DMS53 treated with DMSO at 0.1 percent for 48 hours (cell line): Measurements from ENCODE around the gene BARX2.

Source experiments
- DNase-seq: peaks from one replicate; lab custom pipeline; 2025; ENCODE audit not compliant: unreplicated experiment; lab: John Stamatoyannopoulos, UW

BARX2 gene

DNA sequence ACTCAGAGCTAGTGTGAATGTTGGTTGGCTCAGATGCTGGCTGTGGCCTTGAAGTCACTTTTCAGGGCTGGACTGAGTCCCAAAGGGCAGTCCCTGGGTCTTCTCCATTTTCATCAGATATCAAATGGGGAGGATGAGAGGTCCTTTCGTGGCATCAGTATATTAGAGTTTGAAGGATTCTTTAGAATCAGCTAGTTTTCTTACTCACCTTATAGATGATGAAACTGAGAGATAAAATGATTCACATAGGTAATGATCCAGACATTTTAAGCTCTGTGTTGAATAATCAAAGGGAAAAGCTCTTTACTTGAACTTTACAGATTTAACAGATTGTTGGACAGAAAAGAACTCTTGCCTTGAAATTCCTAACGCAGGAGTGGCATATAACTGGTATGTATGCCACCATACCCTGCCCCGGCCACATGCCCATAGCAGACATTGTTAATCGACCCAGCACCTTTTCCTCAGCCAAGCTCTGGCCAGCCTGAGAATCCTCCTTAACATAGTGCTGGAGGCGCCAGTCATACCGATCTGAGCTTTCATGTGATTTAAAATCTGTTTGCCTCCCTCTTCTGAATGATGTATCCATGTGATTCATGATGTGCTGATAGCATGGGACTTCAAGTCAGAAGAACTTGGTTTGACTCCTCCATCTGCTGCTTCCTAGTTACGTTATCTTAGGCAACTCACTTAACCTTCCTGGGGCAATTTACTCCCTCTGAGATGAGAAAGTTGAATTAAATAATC, 60.0 kb downstream of the BARX2 start:
- DNase-seq = no peak

DNA sequence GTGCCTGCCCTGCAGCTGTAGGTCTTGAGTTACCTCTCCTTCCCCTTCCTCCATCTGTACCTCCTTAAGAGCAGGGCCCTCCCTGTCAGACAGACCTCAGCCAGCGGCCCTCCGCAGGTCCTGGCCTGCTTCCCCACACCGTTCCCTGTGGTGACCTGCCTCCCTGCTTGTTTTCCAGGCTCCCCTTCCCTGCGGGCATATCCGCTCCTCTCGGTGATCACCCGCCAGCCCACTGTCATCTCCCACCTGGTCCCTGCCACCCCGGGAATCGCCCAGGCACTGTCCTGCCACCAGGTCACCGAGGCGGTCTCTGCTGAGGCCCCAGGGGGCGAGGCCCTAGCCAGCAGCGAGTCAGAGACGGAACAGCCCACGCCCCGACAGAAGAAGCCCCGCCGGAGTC, 60.9 kb downstream of the BARX2 start:
- no peak for DNase-seq

DNA sequence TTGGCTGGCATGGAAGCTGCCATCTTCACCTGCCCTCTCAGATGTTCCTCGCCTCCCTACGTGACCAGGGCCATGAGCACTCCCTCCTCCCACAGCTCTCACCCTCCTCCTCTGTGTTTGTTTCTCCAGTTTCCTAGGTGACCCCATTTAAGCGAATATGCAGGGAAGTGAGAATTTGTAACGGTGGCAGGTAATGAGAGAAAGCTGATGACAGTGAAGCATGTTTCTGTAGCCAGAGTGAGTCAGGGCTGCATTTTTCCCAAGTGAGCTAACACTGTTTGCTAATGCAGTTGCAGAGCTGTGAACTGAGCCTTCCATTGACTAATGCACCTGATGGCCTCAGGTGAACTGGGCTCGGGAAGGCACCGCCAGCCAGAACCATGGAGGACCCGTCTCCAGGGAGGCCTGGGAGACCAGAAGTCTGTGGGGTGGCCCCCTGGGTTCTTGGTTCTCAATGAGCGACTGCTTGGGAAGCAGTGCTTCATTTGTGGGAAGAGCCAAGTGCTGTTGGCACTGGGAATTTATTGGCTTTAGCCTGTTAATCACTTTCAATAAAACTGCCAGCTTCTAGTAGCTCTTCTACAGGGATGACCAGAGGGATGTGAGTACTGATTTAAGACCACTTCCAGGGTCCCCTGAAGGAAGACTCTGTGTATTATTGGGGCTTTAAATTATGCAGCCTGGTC, 64.5 kb downstream of the BARX2 start:
- no peak for DNase-seq

DNA sequence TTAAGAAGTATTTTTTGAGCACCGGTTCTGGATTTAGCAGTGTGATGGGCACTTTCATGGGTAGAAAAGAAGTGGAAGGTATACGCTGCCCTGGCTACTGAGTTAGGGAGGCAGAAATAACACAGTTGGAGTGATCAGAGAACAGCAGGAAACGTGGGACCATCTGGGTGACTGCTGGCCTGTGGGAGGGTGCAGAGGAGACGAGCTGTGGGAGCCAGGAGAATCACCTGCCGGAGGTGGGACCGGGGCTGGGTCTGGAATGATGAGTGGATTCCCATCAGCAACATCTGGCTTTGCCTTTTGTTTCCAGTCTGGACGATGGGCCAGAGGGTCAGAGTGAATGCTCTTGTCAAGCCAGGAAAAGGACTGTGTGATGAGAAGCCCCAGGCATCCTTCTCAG, 66.5 kb downstream of the BARX2 start:
- DNase-seq = no peak

DNA sequence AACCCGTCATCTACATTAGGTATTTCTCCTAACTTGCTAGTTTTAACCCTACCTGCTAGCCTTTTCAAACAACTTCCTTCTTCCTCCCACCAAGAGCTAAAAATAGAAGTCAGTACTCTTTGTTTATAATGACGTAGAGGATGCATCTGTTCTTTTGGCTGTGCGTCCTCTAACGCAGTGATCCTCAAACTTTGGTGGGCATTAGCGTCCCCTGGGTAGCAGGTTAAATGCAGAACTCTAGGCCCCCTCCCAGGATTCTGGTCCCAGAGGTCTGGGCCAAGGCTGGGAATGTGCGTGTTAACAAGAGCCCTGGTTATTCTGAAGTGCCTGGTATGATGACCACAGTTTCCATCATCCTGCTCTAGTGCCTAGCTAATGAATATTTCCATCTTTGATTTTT, 67.6 kb downstream of the BARX2 start:
- DNase-seq = no peak

DNA sequence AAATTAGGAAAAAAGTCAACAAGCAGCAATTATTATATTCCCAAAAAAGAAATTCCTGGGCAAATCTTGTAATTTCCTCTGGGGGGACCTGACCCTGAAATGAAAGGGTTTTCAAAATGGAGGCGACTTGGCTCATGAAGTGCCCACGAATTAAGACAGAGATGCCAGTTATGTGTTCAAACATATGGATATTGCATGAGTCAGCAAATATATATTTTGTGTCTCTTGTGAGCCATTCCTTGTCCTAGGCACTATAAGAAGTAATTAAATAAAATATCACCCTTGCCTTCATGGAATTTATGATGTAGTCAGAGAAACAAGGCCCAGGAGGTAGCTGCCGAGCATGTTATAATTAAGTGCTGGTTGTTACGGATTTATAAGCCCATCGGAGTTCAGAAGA, 68.6 kb downstream of the BARX2 start:
- DNase-seq = no peak

DNA sequence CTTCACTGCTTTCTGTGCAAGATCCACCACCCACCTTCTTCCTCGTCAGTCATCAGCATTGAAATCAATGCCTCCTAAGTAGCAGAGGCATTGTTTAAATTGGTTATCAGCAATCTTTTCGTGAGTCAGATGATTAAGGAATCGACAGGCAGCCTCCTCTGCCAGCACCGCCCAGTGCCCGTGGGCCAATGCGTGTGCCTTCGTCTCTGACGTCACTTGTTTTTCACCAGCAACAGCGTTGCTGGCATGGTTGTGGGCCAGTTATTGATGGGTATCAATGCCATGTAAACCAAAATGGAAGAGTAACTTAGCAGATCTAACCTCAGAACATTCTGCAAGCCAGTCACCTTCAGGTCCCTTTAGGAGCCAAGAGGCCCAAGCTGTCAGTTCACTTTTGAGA, 69.6 kb downstream of the BARX2 start:
- DNase-seq = no peak

DNA sequence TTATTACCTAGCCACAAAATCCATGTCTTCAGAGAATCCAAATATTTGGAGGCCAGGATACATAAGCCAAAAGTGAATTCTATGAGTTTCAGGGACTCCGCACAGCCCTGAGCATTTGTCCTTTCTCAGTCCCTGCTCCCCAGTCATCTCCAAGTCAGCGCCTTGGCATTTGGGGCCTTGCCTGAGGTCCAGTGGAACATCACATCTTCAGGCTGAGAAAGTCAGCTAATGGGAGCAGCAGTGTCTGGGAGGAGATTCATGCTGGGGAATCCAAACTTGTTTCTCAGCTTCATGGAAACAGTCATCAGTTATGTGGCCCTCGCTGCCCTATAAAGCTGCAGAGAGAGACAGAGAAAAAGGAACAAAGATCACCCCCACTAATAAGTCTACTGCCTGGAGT, 70.9 kb downstream of the BARX2 start:
- no peak for DNase-seq

DNA sequence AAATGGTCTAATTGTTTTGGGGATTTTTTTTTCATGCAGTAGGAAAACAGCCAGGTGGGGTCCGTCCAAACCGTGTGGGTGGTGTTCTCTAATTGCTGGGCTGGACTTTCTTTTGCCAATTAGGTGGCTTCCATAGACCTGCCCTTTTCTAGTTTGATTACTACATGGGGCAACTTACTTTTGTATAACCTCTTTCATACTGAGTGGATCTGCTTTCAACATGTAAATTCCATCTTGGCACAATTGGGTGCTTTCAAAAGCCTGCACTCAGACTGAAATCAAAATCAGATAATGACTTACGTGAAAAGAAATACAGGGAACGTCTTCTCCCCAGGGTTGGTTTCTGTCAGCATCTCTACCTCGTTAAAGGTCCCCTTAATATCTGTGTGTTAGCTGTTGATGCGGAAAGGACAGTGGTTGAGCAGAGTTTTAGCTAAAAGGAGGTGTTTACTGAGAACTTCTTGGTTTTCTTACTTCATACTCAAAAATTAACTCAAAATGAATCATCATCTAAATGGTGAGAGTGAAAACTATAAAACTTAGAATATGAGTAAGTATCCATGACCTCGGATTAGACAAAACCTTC, 72.1 kb downstream of the BARX2 start:
- DNase-seq = no peak

DNA sequence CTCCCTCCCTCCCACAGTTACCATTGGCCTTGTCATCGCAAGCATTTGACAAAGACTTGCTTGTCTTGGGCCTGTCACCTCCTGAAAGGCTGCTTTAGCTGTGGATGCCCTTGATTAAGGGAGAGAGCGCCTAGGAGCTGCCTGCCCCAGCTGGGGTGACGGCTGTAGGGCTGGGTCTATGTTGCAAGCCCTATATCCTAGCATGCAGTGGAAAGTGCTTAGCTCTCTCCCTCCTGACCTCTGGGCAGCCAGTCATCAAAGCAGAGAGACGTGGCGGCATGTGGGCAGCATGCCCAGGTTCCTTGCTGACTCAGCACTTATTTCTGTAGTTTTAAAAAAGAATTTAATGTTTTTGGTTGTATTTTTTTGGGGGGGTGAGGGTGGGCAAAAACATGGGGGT, 75.9 kb downstream of the BARX2 start:
- no peak for DNase-seq

DNA sequence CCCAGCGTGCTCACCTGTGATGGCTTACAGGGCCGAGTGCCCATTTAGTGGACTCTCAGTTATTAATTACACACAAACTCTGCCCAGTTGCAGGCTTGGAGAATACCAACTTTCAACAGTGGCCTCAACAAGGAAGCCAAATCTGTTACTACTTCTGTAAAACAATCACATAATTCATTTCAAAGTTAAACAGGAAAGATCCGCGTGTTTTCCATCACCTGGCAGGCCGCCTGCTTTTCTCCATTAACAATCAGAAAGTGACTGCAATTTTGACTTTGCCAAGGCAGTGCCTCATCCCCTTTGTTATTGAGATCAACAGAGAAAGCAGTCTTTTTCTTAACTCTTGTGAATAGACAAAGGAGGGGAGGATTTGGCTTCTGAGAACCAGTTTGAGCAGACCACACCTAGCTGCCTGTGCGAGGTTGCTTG, 77.7 kb downstream of the BARX2 start:
- no peak for DNase-seq

DNA sequence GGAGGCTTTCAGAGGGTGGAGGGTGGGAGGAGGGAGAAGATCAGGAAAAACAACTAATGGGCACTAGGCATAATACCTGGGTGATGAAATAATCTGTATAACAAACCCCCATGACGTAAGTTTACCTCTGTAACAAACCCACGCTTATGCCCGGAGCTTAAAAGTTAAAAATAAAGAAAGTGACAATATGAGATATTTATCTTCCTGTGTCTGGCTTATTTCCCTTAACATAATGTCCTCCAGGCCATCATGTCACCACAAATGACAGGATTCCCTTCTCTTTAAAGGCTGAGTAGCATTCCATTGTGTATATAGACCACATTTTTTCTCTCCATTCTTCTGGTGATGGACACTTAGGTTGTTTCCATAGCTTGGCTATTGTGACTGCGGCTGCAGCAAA, 79.5 kb downstream of the BARX2 start:
- no peak for DNase-seq

DNA sequence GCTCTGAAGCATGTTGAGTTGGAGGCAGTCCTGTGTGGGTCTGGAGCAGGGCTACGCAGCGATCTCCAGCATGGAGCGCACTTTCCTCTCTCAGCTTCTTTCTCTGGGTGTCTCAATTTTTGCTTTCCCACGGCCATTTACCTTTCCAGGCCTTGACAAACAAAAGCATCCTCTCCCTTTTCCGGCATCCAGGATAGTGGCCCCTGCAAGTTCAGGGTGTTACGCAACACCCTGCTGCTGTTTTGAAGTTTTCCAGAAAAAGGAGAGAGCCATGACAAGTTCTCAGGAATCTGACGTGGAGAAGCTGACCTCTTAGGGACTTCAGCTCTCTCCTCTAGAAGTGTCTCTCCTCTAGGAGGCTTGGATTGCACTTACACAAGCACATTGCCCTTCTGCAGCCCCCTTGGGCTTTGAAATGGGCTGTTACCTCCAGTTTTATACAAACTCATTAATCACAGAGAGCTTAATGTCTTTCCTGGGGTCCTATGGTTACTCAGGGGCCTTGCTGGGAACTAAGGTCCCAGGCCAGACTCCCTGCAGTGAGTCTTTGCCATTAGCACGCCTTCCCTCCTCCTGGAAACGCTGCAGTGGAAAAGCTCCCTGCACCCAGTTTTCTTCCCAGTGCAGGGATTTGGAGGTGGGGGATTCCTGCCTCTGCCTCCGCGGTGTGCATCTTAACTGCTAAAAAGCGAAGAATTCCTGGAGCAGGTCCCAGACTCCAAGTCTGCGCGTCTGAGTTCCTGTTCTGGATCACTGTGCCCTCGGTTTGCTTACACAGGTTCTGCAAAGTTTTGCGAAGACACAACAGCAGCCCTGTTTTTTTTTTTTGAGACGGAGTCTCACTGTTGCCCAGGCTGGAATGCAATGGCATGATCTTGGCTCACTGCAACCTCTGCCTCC, 80.4 kb downstream of the BARX2 start:
- no peak for DNase-seq

DNA sequence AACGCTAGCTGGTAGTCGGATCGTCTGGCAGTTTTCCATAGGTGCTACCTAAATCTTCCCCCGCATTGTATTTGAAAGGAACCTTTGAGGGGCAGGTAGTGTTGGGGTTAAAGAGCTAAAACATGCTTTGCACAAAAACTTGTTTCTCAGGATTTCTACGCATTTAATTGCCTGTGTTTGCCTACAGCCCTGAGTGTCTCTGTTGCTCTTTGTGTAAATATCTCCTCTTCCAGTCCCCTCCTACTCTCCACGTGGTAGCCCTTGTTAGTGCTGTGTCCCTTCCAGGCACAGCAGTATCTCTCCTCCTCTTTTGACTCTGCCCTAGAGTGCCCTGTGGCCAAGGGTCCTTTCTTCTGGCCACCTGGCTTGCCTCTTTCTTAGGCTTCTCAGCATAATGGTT, 81.7 kb downstream of the BARX2 start:
- DNase-seq = peak; percentile 90

DNA sequence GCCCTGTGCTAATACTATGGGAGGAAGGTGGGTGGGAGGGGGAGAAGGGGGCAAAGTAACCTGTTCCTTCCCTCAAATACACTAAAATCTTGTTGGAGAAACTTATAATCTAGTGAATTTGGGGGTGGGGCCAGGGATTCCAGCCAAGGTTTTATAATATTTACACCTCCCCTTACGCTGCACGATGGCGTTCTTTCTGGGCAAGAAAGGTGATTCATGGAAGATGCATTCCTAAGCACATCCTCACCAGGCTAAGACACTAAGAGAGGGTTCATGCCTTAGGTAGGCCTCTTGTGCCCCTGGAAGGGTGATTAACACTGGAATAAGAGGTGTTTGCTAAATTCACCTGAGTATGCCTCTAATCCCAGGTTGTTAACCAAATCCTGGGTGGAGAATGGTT, 82.6 kb downstream of the BARX2 start:
- no peak for DNase-seq

DNA sequence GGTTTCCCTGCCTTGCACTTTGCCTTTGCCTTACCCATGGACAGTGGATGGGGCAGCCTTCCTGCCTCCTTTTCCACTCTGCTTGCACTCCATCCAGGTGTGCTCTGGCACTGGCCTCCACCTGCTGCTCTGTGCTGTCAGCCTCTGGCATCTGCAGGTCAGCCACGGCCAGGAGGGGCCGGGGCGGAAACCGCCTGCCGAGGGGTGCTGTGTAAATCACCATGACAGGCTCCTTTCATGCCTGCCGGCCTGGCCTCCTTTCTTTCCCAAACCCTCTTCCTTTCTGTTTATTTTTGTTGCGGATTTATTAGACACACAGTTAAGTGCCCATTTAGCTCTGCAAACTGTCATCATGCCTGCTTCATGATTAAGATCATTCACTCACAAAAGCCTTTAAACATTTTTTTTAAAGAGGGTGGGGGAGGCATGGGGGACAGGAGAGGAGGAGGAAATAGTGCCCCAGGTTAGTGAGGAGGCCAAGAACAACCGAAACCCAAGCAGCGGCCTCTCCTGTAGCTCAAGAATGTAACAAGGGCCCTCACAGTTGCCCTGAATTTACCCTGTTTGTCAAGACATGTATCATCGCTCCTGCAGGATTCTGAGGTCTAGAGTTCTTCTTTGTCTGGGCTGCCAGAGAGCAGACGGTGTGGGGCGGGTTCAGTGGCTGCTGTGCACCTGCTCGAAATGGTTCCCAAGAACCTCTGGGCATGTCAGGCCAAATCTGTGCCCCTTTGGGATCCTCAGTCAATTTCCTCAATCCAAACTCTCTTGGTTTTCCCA, 83.3 kb downstream of the BARX2 start:
- peak; percentile 82 for DNase-seq

DNA sequence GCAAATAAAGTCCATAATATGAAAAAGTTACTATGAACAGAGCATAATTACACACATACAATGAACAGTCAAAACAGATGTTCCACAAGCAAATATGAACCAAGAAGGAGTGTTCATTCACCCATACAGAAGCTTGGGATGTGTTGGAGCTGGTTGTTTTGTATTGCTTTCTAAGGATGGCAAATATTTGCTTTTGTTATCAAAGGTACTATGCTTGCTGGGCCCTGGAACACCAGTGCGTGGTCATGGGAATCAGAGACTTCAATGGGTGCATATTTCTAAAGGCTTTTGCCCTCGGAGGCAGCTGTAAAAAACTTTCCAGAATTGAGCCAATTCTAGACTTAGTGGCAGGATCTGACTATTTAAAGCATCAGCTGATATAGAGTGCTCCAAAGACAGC, 85.1 kb downstream of the BARX2 start:
- DNase-seq = peak; percentile 93

DNA sequence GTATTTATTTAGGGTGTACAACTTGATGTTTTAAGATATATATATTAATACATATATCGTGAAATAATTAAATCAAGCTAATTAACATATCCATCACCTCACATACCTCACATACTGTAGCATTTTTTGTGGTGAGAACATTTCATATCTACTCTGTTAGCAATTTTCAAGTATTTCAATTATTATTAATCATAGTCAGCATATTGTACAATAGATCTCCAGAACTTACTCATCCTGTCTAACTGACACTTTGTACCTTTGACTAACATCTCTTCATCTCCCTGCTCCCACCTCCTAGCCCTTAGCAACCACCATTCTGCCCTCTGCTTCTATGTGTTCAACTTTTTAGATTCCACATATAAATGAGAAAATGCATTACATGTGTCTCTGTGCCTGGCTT, 108.4 kb downstream of the BARX2 start:
- DNase-seq = no peak

DNA sequence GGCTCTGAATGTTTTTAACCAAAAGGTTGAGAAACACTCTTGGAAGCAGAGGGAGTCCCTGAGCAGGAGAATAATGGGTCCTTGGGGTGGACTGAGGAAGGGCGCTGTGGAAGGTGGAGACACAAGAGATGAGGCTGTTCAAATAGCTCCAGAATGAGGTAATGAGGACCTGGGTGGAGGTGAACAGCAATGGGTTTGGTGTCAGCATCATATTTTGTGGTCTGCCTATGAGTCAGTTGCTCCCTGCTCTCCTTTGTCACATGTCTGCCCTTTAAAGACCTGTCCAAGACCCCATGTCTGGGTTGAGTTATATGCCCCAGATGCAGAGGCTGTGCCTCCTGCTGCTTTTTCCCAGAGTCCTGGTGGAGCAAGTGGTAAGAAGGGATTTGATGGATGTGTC, 113.6 kb downstream of the BARX2 start:
- no peak for DNase-seq

DNA sequence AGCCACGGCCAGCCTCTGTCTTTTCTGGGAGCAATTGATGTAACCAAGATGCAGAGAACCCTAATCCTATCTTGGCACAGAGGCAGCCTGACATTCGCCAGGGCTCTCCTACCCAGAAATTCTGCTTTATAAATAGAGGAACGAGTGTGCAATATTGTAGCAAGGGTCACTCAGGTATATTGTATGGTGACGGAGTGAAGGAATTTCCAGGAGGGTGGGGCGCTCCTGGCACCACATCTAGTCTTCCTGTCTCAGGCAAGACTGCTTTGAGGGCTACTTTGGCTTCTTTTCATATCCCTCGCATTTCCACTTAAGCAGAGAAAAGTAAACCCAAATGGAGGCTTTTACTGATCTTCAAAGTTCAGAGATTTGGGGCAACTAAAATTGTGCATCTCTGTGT, 114.4 kb downstream of the BARX2 start:
- DNase-seq = no peak

DNA sequence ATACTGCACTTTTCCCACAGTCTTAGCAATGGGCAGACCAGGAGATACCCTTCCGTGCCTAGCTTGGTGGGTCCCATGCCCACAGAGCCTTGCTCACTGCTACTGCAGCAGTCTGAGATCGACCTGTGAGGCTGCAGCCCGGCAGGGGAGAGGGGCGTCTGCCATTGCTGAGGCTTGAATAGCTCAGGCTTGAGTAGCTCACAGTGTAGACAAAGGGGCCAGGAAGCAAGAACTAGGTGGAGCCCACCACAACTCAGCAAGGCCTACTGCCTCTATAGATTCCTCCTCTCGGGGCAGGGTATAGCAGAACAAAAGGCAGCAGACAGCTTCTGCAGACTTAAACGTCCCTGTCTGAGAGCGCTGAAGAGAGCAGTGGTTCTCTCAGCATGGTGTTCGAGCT, 118.1 kb downstream of the BARX2 start:
- DNase-seq = no peak
